ENCODE results near the gene SLC25A19.

DNA sequence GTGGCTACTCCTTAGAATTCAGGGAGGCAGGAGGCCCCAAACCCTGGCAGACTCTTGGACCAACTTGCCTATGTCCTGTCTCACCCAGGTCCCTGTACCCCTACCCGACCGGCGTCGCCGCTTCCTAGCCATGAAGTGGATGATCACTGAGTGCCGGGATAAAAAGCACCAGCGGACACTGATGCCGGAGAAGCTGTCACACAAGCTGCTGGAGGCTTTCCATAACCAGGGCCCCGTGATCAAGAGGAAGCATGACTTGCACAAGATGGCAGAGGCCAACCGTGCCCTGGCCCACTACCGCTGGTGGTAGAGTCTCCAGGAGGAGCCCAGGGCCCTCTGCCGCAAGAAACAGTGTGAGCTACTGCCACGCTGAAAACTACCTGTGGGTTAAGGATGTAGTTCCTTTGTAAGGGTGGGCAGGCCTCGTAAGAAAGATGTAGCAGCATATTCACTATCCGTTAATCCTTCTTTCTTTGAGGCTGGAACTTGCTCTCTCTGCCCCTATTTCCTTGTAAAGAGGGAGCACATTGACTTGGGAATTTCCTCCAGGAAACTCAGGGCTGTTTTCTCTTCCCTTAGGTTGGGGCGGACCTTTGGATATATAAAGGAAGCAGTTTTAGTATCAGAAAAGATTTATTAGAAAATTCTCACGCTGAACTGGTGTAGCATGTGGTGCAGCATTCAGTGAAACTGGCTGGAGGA is 23.5 kb downstream of the SLC25A19 start:
- TF ChIP-seq, protein P1, sequence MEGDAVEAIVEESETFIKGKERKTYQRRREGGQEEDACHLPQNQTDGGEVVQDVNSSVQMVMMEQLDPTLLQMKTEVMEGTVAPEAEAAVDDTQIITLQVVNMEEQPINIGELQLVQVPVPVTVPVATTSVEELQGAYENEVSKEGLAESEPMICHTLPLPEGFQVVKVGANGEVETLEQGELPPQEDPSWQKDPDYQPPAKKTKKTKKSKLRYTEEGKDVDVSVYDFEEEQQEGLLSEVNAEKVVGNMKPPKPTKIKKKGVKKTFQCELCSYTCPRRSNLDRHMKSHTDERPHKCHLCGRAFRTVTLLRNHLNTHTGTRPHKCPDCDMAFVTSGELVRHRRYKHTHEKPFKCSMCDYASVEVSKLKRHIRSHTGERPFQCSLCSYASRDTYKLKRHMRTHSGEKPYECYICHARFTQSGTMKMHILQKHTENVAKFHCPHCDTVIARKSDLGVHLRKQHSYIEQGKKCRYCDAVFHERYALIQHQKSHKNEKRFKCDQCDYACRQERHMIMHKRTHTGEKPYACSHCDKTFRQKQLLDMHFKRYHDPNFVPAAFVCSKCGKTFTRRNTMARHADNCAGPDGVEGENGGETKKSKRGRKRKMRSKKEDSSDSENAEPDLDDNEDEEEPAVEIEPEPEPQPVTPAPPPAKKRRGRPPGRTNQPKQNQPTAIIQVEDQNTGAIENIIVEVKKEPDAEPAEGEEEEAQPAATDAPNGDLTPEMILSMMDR (IDR thresholded peaks at IDR 0.05) = no peak
- no peak for TF ChIP-seq POLR2AphosphoS5 (IDR thresholded peaks at IDR 0.05)
